ENCODE data around the gene PCDHA9. TPM values are rescaled to one million over a fixed set of nuclear protein-coding genes. Genes with fewer than 3 reads are reported as not detected.
"Not testable (repeated sequence)": the region's sequence is repeated elsewhere in the genome, so short reads cannot be mapped to it uniquely, and the experiment has no call there.

PCDHA9 gene
- total RNA-seq, 1 donor from 2014 or later: under 0.01 TPM

DNA sequence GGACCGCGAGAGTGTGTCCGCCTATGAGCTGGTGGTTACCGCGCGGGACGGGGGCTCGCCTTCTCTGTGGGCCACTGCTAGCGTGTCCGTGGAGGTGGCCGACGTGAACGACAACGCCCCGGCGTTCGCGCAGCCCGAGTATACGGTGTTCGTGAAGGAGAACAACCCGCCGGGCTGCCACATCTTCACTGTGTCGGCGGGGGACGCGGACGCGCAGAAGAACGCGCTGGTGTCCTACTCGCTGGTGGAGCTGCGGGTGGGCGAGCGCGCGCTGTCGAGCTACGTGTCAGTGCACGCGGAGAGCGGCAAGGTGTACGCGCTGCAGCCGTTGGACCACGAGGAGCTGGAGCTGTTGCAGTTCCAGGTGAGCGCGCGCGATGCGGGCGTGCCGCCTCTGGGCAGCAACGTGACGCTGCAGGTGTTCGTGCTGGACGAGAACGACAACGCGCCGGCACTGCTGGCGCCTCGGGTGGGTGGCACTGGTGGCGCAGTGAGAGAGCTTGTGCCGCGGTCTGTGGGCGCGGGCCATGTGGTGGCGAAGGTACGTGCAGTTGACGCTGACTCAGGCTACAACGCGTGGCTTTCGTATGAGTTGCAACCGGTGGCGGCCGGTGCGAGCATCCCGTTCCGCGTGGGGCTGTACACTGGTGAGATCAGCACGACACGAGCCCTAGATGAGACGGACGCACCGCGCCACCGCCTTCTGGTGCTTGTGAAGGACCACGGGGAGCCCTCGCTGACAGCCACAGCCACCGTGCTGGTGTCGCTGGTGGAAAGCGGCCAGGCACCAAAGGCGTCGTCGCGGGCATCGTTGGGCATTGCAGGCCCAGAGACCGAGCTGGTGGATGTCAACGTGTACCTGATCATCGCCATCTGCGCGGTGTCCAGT, 12.3 kb upstream of the PCDHA9 start:
- no peak for DNase-seq

DNA sequence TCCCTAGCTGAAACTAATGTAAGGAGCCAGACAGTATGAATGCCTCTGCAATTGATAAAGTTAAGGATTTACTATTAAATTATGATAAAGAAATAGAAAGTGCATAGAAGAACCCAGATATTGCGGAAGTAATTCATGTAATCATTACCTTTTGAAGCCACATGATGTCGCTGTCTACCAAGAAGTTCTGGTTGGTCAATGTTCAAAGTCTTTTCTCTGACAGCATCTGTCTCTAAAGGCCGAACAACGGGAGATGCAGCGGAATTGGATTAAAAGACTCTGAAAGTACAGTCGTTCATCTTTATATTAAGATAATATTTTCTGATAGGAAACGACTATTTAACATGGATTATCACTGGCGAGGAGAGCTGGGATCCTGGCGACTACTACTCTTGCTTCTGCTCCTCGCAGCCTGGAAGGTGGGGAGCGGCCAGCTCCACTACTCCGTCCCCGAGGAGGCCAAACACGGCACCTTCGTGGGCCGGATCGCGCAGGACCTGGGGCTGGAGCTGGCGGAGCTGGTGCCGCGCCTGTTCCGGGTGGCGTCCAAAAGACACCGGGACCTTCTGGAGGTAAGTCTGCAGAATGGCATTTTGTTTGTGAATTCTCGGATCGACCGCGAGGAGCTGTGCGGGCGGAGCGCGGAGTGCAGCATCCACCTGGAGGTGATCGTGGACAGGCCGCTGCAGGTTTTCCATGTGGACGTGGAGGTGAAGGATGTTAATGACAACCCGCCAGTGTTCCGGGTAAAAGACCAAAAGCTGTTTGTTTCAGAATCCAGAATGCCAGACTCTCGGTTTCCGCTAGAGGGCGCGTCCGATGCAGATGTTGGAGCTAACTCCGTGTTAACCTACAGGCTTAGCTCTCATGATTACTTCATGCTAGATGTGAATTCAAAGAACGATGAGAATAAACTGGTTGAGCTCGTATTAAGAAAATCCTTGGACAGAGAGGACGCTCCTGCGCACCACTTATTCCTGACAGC, 6.9 kb upstream of the PCDHA9 start, which contains the start of gene PCDHA8:
Gene PCDHA8, plus strand, starts transcription at position 210 of the 985 bp plus-strand sequence. Its CDS starts 135 bp downstream, at position 345.
- DNase-seq: peak; percentile 16

- DNase-seq: no peak
Observed at GRCh38 chr5:140842798-140843733, 5.1 kb upstream of the PCDHA9 start.

DNA sequence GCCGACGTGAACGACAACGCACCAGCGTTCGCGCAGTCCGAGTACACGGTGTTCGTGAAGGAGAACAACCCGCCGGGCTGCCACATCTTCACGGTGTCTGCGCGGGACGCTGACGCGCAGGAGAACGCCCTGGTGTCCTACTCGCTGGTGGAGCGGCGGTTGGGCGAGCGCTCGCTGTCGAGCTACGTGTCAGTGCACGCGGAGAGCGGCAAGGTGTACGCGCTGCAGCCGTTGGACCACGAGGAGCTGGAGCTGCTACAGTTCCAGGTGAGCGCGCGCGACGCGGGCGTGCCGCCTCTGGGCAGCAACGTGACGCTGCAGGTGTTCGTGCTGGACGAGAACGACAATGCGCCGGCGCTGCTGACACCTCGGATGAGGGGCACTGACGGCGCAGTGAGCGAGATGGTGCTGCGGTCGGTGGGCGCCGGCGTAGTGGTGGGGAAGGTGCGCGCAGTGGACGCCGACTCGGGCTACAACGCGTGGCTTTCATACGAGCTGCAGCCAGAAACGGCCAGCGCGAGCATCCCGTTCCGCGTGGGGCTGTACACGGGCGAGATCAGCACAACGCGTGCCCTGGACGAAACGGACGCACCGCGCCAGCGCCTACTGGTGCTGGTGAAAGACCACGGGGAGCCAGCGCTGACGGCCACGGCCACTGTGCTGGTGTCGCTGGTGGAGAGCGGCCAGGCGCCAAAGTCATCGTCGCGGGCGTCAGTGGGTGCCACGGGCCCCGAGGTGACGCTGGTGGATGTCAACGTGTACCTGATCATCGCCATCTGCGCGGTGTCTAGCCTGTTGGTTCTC, 1.9 kb downstream of the PCDHA9 start:
- not testable (repeated sequence) for DNase-seq

GRCh38 chr5:140855772-140856674, 7.8 kb downstream of the PCDHA9 start, which contains the start of gene PCDHA10:
Gene PCDHA10, plus strand, starts transcription at chr5:140855897. Its CDS starts 152 bp downstream, at chr5:140856049.
- DNase-seq: peak; percentile 27

DNA sequence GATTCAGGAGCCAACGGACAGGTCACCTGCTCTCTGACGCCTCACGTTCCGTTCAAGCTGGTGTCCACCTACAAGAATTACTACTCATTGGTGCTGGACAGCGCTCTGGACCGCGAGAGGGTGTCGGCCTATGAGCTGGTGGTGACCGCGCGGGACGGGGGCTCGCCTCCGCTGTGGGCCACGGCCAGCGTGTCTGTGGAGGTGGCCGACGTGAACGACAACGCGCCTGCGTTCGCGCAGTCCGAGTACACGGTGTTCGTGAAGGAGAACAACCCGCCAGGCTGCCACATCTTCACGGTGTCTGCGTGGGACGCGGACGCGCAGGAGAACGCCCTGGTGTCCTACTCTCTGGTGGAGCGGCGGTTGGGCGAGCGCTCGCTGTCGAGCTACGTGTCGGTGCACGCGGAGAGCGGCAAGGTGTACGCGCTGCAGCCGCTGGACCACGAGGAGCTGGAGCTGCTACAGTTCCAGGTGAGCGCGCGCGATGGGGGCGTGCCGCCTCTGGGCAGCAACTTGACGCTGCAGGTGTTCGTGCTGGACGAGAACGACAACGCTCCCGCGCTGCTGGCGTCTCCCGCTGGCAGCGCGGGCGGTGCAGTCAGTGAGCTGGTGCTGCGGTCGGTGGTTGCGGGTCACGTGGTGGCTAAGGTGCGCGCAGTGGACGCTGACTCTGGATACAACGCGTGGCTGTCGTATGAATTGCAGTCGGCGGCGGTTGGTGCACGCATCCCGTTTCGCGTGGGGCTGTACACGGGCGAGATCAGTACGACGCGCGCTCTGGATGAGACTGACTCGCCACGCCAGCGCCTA, 9.2 kb downstream of the PCDHA9 start:
- DNase-seq: no peak

GRCh38 chr5:140857987-140858240, 9.7 kb downstream of the PCDHA9 start:
- DNase-seq: no peak

GRCh38 chr5:140862441-140863295, 14.5 kb downstream of the PCDHA9 start:
- DNase-seq: no peak

GRCh38 chr5:140868721-140869554, 20.8 kb downstream of the PCDHA9 start, which contains the start of gene PCDHA11:
Gene PCDHA11, plus strand, starts transcription at chr5:140868957. Its CDS starts 147 bp downstream, at chr5:140869104.
- peak; percentile 22 for DNase-seq

GRCh38 chr5:140869555-140869886, 21.3 kb downstream of the PCDHA9 start:
- peak; percentile 5 for DNase-seq

DNA sequence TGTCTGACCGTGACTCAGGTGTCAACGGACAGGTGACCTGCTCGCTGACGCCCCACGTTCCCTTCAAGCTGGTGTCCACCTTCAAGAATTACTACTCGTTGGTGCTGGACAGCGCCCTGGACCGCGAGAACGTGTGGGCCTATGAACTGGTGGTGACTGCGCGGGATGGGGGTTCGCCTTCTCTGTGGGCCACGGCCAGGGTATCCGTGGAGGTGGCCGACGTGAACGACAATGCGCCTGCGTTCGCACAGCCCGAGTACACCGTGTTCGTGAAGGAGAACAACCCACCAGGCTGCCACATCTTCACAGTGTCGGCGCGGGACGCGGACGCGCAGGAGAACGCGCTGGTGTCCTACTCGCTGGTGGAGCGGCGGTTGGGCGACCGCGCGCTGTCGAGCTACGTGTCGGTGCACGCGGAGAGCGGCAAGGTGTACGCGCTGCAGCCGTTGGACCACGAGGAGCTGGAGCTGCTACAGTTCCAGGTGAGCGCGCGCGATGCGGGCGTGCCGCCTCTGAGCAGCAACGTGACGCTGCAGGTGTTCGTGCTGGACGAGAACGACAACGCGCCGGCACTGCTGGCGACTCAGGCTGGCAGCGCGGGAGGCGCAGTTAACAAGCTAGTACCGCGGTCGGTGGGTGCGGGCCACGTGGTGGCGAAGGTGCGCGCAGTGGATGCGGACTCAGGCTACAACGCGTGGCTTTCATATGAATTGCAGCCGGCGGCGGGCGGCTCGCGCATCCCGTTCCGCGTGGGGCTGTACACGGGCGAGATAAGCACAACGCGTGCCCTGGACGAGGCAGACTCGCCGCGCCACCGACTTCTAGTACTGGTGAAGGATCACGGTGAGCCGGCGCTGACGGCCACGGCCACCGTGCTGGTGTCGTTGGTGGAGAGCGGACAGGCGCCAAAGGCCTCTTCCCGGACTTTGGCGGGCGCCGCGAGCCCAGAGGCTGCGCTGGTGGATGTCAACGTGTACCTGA, 22.3 kb downstream of the PCDHA9 start:
- DNase-seq: no peak

DNA sequence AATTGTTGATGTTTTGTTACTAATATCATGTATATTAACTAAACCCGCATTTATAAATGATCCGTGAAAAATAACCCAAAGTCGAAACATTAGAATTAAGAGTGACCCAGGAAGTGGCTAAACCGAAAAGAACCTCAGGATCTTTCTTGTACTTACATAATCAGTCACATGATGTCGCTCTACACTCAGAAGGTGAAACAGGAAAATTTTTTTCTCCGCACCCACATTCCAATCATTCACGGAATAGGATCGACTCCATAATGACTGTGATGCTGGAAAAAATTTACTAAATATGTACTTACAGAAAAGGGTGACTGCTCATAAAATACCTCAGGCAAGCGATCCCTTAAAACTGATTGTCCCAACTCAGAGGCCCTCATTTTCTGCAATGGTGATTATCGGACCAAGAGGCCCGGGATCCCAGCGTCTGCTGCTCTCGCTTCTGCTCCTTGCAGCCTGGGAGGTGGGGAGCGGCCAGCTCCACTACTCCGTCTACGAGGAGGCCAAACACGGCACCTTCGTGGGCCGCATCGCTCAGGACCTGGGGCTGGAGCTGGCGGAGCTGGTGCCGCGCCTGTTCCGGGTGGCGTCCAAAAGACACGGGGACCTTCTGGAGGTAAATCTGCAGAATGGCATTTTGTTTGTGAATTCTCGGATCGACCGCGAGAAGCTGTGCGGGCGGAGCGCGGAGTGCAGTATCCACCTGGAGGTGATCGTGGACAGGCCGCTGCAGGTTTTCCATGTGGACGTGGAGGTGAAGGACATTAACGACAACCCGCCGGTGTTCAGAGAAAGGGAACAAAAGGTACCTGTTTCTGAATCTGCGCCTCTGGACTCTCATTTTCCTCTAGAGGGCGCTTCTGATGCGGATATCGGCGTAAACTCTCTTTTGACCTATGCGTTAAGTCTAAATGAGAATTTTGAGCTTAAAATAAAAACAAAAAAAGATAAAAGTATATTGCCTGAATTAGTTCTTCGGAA, 27.2 kb downstream of the PCDHA9 start, which contains the start of gene PCDHA12:
Gene PCDHA12, plus strand, starts transcription at position 224 of the 981 bp plus-strand sequence. Its CDS starts 165 bp downstream, at position 389.
- no peak for DNase-seq

- not testable (repeated sequence) for DNase-seq
Observed at GRCh38 chr5:140876541-140877261, 28.5 kb downstream of the PCDHA9 start.

- no peak for DNase-seq
Observed at GRCh38 chr5:140877262-140877581, 29.0 kb downstream of the PCDHA9 start.

Data from dermis blood vessel endothelial cell (primary cell).